Right lobe of liver (tissue), 6 donors: Measurements from ENCODE around the gene ZNF90. TPM values are rescaled to one million over a fixed set of nuclear protein-coding genes. Genes with fewer than 3 reads are reported as not detected.
"Not testable (repeated sequence)": the region's sequence is repeated elsewhere in the genome, so short reads cannot be mapped to it uniquely, and the experiment has no call there.

Experiments
- ATAC-seq, 4 donors: fragments of 200-7000 bp; cut with Tn5 transposase; one replicate each; pipeline ENCODE4 v1.9.1; 2020; ENCODE audit warnings: mild to moderate bottlenecking in 4 of 4, moderate library complexity in 4 of 4
- DNase-seq, 3 donors: peaks; one replicate each; pipeline ENCODE4 v3.0.0-alpha.2; 2020
- H3K27ac ChIP-seq, 3 donors: fragments of 200-600 bp; one replicate each; pipeline ENCODE4 v1.8.0; 2022
- H3K27me3 ChIP-seq, 2 donors: fragments of 200-600 bp; one replicate each; pipeline ENCODE4 v1.8.0; 2022
- H3K36me3 ChIP-seq, 4 donors: fragments of 200-600 bp; sonication (generic) in 1 of 4; one replicate each; pipeline versions ENCODE4 v1.5.1 to v1.8.0; 2017 to 2022; ENCODE audit warnings: control low read depth in 1 of 4
- H3K4me1 ChIP-seq, 4 donors: fragments of 200-600 bp; sonication (generic) in 1 of 4; one replicate each; pipeline versions ENCODE4 v1.5.1 to v1.8.0; 2017 to 2022; ENCODE audit warnings: control low read depth in 1 of 4
- H3K4me3 ChIP-seq, 3 donors: fragments of 200-600 bp; one replicate each; pipeline ENCODE4 v1.8.0; 2022
- H3K9me3 ChIP-seq, 4 donors: fragments of 200-600 bp; sonication (generic) in 1 of 4; one replicate each; pipeline versions ENCODE4 v1.5.1 to v1.8.0; 2017 to 2022; ENCODE audit warnings: control low read depth in 1 of 4
- CTCF ChIP-seq, 4 donors: fragments of 200-600 bp in 3 of 4; fragments of 450-650 bp in 1 of 4; IDR thresholded peaks; one replicate each; pipeline versions ENCODE4 v1.5.1 to v1.8.0; 2016 to 2022; ENCODE audit warnings: antibody characterized with exemption in 4 of 4, mild to moderate bottlenecking in 2 of 4
- POLR2A ChIP-seq: fragments of 450-650 bp; IDR thresholded peaks from one replicate; pipeline ENCODE4 v1.6.1; 2017; ENCODE audit warnings: antibody characterized with exemption, mild to moderate bottlenecking
- WGBS: methylation state at CpG from one replicate; pipeline ENCODE4 v1.1.6; 2018; ENCODE audit warnings: low coverage, low lambda C conversion rate; ENCODE audit not compliant: insufficient coverage; ENCODE audit errors: missing lambda C conversion rate; 5-methylcytosine and 5-hydroxymethylcytosine counted together
- intact Hi-C, 2 donors: fragments of 100-400 bp; cut with DNase I; formaldehyde crosslinking; loops; one replicate each; pipeline versions ENCODE4 v1.11.2 to v1.14.1; 2022
- total RNA-seq, 6 experiments: library from RNA; depleted of rRNA in 2 of 6; stranded (reverse); fragments of >200 nt in 2 of 6; fragmentation: NEBNext Ultra II Directional in 3 of 6; extraction: Animal tissue kit (Norgen Biotek cat#: 25700) in 3 of 6; gene quantifications; one replicate each; pipeline versions ENCODE4 v1.1.0 to v1.2.4, GENCODE V29; 2016 to 2023
- donor health status: DM: no; HTN: yes; CAD: no.
- donor health status: DM: no; HTN: no; CAD: no.
- donor health status: DM: no; HTN: no; CAD: no.
- donor health status: DM: no; HTN: yes; CAD: no.
- donor health status: DM: no; HTN: yes; CAD: no.

The ZNF90 gene
- total RNA-seq, 6 experiments from 2014 or later: 0.18 to 0.54 (median 0.24) TPM

- TF ChIP-seq CTCF (IDR thresholded peaks at IDR 0.05): no peak
- TF ChIP-seq POLR2A: no peak
- intact Hi-C loops: no loop called here
- Histone ChIP-seq H3K9me3 (no peaks in the 10 kb centered on the region), H3K36me3 (no peaks in the 10 kb centered on the region), H3K4me3 (no peak overlapping the region), H3K27me3 (no peaks in the 10 kb centered on the region), H3K27ac (no peak overlapping the region), H3K4me1 (no peaks in the 10 kb centered on the region)
- DNase-seq (no peak), ATAC-seq (no peak)
- 27% methylated on average over 4 of the region's 12 CpGs for WGBS
Measured at GRCh38 chr19:20151617-20152145, 73.9 kb downstream of the ZNF90 start.

GRCh38 chr19:20152506-20152905 lies 74.7 kb downstream of the ZNF90 start:
- H3K4me1 ChIP-seq, DNase-seq, H3K9me3 ChIP-seq, H3K36me3 ChIP-seq, H3K4me3 ChIP-seq, H3K27ac ChIP-seq, intact Hi-C loops, H3K27me3 ChIP-seq, ATAC-seq: not testable (repeated sequence)
- 28% methylated on average over 6 of the region's 15 CpGs for WGBS

GRCh38 chr19:20153281-20153680 lies 75.5 kb downstream of the ZNF90 start:
- ATAC-seq: no peak
- 83% methylated on average over 4 of the region's 4 CpGs for WGBS
- no peak overlapping the region for H3K27ac ChIP-seq
- DNase-seq: no peak
- no peak overlapping the region for H3K4me3 ChIP-seq
- H3K9me3 ChIP-seq: no peaks in the 10 kb centered on the region
- no peaks in the 10 kb centered on the region for H3K27me3 ChIP-seq
- H3K36me3 ChIP-seq: no peaks in the 10 kb centered on the region
- TF ChIP-seq POLR2A (no peak), CTCF (IDR thresholded peaks at IDR 0.05) (no peak)
- intact Hi-C loops: no loop called here
- H3K4me1 ChIP-seq: no peaks in the 10 kb centered on the region

GRCh38 chr19:20154636-20155035 lies 76.8 kb downstream of the ZNF90 start:
- no peaks in the 10 kb centered on the region for H3K36me3 ChIP-seq
- no peak for TF ChIP-seq POLR2A
- TF ChIP-seq CTCF (IDR thresholded peaks at IDR 0.05): no peak
- DNase-seq (no peak), ATAC-seq (no peak)
- no peaks in the 10 kb centered on the region for H3K27me3 ChIP-seq
- 79% methylated on average over 2 of the region's 4 CpGs for WGBS
- H3K9me3 ChIP-seq: no peaks in the 10 kb centered on the region
- H3K27ac ChIP-seq: no peak overlapping the region
- no peak overlapping the region for H3K4me3 ChIP-seq
- intact Hi-C loops: no loop called here
- H3K4me1 ChIP-seq: no peaks in the 10 kb centered on the region

- TF ChIP-seq CTCF (IDR thresholded peaks at IDR 0.05): no peak
- no peak for TF ChIP-seq POLR2A
- 33% methylated on average over 2 of the region's 3 CpGs for WGBS
- Histone ChIP-seq H3K9me3 (peaks cover 0 to 6% (median 0%) of the 10 kb centered on the region in 4 donors), H3K4me1 (no peaks in the 10 kb centered on the region), H3K27ac (no peak overlapping the region), H3K36me3 (no peaks in the 10 kb centered on the region), H3K4me3 (no peak overlapping the region), H3K27me3 (no peaks in the 10 kb centered on the region)
- ATAC-seq (no peak), DNase-seq (no peak)
- intact Hi-C loops: no loop called here
Measured at GRCh38 chr19:20162821-20163220, 85.0 kb downstream of the ZNF90 start.
